Psoas muscle (tissue), 8 donors: Measurements from ENCODE around the gene P2RX2. TPM values are rescaled to one million over a fixed set of nuclear protein-coding genes. Genes with fewer than 3 reads are reported as not detected.
A peak's percentile ranks its signal among the peaks of the same experiment; 100 is the strongest.

Experiments used
- ATAC-seq, 4 donors: fragments of 200-7000 bp; cut with Tn5 transposase; one replicate each; pipeline ENCODE4 v1.9.1; 2020; ENCODE audit warnings: moderate library complexity in 3 of 4, mild to moderate bottlenecking in 2 of 4
- DNase-seq, 2 donors: peaks; one replicate each; pipeline ENCODE4 v3.0.0-alpha.2; 2020
- H3K27ac ChIP-seq: fragments of 200-600 bp; one replicate; pipeline ENCODE4 v1.8.0; 2022
- H3K27me3 ChIP-seq, 3 donors: fragments of 200-600 bp in 1 of 3; one replicate each; pipeline versions ENCODE4 v1.6.1 to v1.8.0; 2013 to 2022; ENCODE audit warnings: low read length in 2 of 3, mild to moderate bottlenecking in 2 of 3, moderate library complexity in 1 of 3; ENCODE audit not compliant: insufficient read depth in 3 of 3
- H3K36me3 ChIP-seq, 2 donors: fragments of 200-600 bp in 1 of 2; one replicate each; pipeline versions ENCODE4 v1.6.1 to v1.8.0; 2013 to 2022; ENCODE audit warnings: low read depth in 1 of 2, mild to moderate bottlenecking in 1 of 2, moderate library complexity in 1 of 2; ENCODE audit not compliant: insufficient read depth in 1 of 2
- H3K4me1 ChIP-seq: fragments of 200-600 bp; one replicate; pipeline ENCODE4 v1.8.0; 2022
- H3K4me3 ChIP-seq: fragments of 200-600 bp; one replicate; pipeline ENCODE4 v1.8.0; 2022; ENCODE audit warnings: mild to moderate bottlenecking
- H3K9me3 ChIP-seq: fragments of 200-600 bp; one replicate; pipeline ENCODE4 v1.8.0; 2022
- CTCF ChIP-seq: fragments of 200-600 bp; IDR thresholded peaks from one replicate; pipeline ENCODE4 v1.8.0; 2022; ENCODE audit warnings: antibody characterized with exemption
- WGBS, 3 donors: extraction: QIAGEN DNeasy Blood & Tissue Kit; methylation state at CpG; one replicate each; pipeline versions ENCODE4 v1.1.6 to v1.1.7; 2013; 5-methylcytosine and 5-hydroxymethylcytosine counted together
- intact Hi-C, 2 donors: fragments of 100-400 bp; cut with DNase I; formaldehyde crosslinking; loops; one replicate each; pipeline versions ENCODE4 v1.11.0 to v1.14.2; 2022
- polyA plus RNA-seq, 3 donors: library from polyadenylated mRNA; stranded (reverse); fragments of 200-250 nt; gene quantifications; one replicate each; pipeline ENCODE4 v1.2.3, GENCODE V29; 2013
- total RNA-seq, 4 donors: library from RNA; stranded (reverse); fragmentation: NEBNext Ultra II Directional in 2 of 4; extraction: Animal tissue kit (Norgen Biotek cat#: 25700) in 2 of 4; gene quantifications; one replicate each; pipeline versions ENCODE4 v1.2.1 to v1.2.4, GENCODE V29; 2021 to 2023
- donor health status: healthy with polysubstance abuse.
- donor health status: DM: no; HTN: no; CAD: no; lungs with moderate emphysema.
- donor health status: Bipolar disorder and iron deficiency.
- donor health status: healthy.
- donor health status: DM: yes; HTN: yes; CAD: no.
- donor health status: DM: no; HTN: no; CAD: no.
- donor health status: DM: no; HTN: no; CAD: no.
- donor health status: DM: yes; HTN: yes; CAD: no.

The P2RX2 gene
- total and polyA plus RNA-seq, 7 donors = 0.01 TPM; not detected in 6

DNA sequence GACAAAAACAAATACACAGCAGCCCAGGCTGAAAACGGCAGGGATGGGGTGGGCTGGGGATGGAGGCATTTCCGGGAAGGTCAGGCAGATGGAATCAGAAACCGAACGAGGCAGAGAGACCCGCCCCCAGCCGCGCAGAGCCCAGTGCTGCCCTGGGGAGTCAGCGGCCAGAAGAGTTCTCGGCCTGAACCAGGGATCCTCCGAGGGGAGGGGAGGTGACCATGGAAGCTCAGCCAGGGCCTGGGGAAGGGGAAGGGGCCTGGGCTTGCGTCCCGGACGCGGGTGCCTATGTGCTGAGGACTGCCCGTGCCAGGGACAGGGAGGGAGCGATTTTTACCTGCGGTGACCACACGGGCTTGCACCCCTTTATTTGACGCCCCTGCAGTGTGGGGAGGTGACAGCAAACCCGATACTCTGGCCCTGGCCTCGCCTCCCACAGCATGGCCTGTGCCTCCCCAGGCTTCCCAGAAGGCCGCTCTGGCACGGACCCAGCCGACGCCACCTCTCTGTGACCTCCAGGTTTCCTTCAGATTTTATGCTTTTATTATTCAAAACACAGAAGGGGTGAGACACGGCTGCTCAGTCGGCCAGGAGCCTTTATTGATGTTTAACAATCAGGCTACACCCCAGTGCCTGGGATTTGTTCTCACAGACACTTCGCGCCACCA lies 15.9 kb upstream of the P2RX2 start:
- H3K27ac ChIP-seq = peak overlapping the region; percentile 60
- H3K4me1 ChIP-seq = no peaks in the 10 kb centered on the region
- H3K4me3 ChIP-seq = peak overlapping the region; percentile 56
- WGBS, 3 donors = 39 to 41% (median 40%) methylated on average over 21 to 29 of the region's 29 CpGs
- H3K27me3 ChIP-seq = peaks cover 0 to 74% (median 20%) of the 10 kb centered on the region in 3 donors
- ATAC-seq (peak in 1 of 4 donors; percentile 12), DNase-seq (peak in 1 of 2 donors; percentile 57)
- H3K9me3 ChIP-seq = no peaks in the 10 kb centered on the region
- no peaks in the 10 kb centered on the region for H3K36me3 ChIP-seq
- intact Hi-C loops = no loop called here
- no peak for TF ChIP-seq CTCF

DNA sequence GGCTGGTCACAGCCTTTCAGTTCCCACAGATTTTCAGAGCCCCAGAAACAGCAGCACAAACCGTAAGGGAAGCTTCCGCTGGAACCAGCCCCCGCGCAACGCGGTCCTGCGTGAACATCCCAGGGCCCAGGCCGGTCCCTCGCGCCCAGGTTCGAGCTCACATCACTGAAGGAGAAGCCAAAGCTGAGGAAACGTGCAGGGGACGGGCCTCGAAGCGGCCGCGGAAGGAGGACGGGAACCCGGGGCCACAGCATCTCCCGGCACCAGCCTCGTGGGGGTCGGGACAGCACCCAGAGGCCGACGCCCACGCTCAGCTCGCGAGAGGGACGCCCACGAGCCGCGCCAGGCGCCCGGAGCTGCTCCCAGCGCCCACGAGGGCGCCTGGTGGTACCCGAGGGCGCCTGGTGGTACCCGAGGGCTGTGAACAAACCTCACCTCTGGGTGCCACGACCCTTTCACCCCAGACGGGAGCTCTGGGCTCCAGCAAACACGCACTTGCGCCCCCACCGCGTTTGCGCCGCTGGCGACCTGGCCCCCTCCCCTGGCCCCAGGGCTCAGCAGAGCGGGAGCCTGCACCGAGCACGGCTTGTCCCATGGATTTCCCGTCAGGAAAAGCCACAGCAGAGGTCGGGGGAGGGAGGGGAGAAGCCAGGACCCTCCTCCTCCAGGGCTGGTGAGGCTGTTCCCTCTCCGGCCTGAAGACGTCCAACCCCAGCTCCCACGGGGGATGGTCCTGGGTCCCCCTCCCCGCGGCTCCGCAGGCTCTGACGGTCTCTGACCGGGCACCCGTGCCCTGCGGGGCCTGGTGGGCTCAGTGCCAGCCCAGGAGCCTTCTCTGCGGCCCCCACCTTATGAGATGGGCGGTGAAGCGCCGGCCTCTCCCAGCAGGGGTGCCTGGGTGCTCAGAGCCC lies 15.1 kb upstream of the P2RX2 start:
- DNase-seq = peak in 1 of 2 donors; percentile 51
- ATAC-seq = peak in 2 of 4 donors; percentile 8 to 29
- WGBS, 3 donors = 47 to 53% (median 48%) methylated on average over 57 to 67 of the region's 67 CpGs
- no peaks in the 10 kb centered on the region for H3K36me3 ChIP-seq
- H3K27ac ChIP-seq = peak overlapping the region; percentile 60
- H3K27me3 ChIP-seq = peaks cover 0 to 79% (median 23%) of the 10 kb centered on the region in 3 donors
- H3K4me3 ChIP-seq = peak overlapping the region; percentile 56
- no peak for TF ChIP-seq CTCF
- H3K9me3 ChIP-seq = no peaks in the 10 kb centered on the region
- no peaks in the 10 kb centered on the region for H3K4me1 ChIP-seq
- intact Hi-C loops = no loop called here

DNA sequence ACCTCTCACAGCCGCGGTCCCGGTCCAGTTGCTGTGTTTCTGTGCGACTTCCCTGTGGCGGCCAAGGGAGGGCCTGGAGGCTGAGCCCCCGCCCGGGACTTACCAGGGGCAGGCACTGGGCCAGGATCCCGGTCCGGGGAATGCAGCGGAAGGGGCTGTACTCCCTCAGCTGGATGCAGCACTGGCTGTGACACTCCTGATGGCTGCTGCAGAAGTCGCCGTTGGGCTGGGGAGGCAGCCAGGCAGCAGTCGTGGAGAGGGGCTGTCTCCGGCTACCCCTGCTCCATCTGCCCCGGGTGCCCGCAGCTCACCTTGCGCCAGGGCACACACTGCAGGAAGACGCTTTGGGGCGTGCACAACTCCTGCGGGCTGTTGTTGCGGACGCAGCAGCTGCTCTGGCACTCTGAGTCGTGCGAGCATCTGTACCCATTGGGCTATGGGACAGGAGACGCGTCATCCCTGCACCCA lies 14.4 kb upstream of the P2RX2 start:
- H3K27ac ChIP-seq = peak overlapping the region; percentile 60
- no peaks in the 10 kb centered on the region for H3K4me1 ChIP-seq
- peak in 1 of 2 donors; percentile 71 for DNase-seq
- no peak for TF ChIP-seq CTCF
- H3K27me3 ChIP-seq = peaks cover 0 to 81% (median 25%) of the 10 kb centered on the region in 3 donors
- no peaks in the 10 kb centered on the region for H3K36me3 ChIP-seq
- H3K4me3 ChIP-seq = peak overlapping the region; percentile 56
- 12 to 13% (median 13%) methylated on average over 22 to 26 of the region's 26 CpGs for WGBS, 3 donors
- ATAC-seq = peak; percentile 8 to 58 (median 34)
- no peaks in the 10 kb centered on the region for H3K9me3 ChIP-seq
- intact Hi-C loops = no loop called here

DNA sequence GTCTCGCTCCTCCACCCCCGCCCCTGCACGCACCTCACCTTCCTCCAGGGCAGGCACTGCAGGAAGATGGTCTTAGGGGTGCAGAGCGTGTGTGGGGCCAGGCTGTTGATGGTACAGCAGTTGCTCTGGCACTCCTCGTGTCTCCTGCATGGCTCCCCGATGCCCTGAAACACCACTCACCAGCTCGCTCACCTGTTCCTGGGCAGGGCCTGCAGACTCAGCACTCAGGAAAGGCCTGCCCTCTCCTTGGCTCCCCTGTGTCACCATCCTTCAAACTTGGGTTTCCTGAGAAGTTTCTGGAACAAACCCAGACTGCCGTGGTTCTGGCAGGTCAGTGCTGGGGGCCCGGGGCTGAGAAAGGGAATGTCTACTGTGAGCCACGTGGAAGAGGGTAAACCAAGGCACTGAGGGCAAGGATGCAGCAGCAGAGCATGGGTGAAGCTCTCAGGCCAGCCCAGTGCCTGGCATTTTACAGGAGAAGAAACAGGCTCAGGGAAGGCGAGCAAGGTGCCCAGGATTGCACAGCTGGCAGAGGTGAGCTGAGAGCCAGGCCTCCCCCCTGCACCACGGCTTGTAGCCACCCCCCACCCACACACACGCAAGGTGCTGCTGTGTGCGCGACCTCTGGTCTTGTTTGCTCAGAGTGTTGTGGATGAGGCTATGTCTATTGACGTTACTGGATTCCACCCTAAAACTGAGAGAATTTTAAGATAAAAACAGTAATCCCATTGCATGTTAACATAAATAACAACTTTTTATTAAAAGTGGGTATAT lies 13.7 kb upstream of the P2RX2 start:
- ATAC-seq (no peak), DNase-seq (peak in 1 of 2 donors; percentile 30)
- Histone ChIP-seq H3K27ac (no peak overlapping the region), H3K27me3 (peaks cover 0 to 81% (median 25%) of the 10 kb centered on the region in 3 donors), H3K4me3 (no peak overlapping the region), H3K4me1 (no peaks in the 10 kb centered on the region), H3K36me3 (no peaks in the 10 kb centered on the region), H3K9me3 (no peaks in the 10 kb centered on the region)
- intact Hi-C loops = no loop called here
- WGBS, 3 donors = 69 to 73% (median 73%) methylated on average over 14 to 16 of the region's 16 CpGs
- TF ChIP-seq CTCF = no peak
